Measurements from ENCODE around the gene TICRR. TPM values are rescaled to one million over a fixed set of nuclear protein-coding genes. Genes with fewer than 3 reads are reported as not detected.

Gene TICRR
- total and polyA plus RNA-seq, 4 donors: under 0.01 to 7.3 (median 0.15) TPM

DNA sequence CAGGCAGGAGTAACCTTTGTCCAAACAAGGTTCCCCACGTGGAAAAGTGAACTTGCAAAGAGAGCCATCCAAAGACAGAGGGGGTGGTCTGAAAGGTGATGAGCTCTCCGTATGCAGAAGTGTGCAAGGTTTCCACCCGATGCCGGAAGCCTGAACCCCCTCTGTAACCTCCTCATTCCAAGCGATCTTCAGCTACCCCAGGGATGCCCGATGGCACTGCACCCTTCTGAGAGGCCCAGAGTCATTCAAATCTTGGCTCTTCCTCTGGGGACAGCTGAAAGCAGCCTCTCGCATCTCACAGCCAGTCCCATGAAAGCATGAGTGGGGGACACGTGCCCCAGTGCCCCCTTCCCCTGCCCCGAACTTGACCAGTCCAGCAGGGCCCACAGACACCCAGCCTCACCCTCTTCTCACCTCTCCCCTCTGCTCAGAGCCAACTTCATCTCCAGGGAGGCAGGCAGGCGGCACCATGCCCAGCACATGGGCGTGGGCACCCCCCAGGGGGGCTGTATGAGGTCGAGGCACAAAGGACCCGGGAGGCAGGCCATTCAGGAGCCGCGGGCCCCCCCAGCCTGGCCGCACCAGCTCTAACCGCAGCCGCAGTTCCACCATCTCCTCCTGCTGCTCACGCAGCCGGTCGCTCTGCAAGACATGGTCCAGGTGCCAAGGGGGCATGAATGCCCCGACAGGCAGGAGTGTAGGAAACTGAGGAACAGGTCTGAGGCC lies 71.3 kb downstream of the TICRR start:
- Histone ChIP-seq H3K27me3 (ENCODE audit: control insufficient read depth in 4 of 4, insufficient read depth in 4 of 4, low read length in 3 of 4) (no peaks in the 10 kb centered on the region), H3K27ac (ENCODE audit: low read depth in 1 of 2, low read length in 2 of 2) (no peak overlapping the region), H3K36me3 (ENCODE audit: control insufficient read depth in 4 of 4, insufficient read depth in 3 of 4, low read depth in 1 of 4, low read length in 3 of 4) (no peaks in the 10 kb centered on the region), H3K9ac (ENCODE audit: low read depth in 1 of 2, low read length in 2 of 2) (no peak overlapping the region), H3K4me1 (ENCODE audit: control insufficient read depth in 4 of 4, insufficient read depth in 4 of 4, low read length in 3 of 4) (peaks cover 3 to 9% (median 4%) of the 10 kb centered on the region in 4 donors), H3K9me3 (ENCODE audit: control insufficient read depth in 4 of 4, low read length in 3 of 4) (no peaks in the 10 kb centered on the region), H3K4me3 (ENCODE audit: low read depth in 1 of 3, low read length in 3 of 3) (no peak overlapping the region)
- TF ChIP-seq TAF1 (conservative IDR thresholded peaks at IDR 0.05): no peak
- TF ChIP-seq, protein P1, sequence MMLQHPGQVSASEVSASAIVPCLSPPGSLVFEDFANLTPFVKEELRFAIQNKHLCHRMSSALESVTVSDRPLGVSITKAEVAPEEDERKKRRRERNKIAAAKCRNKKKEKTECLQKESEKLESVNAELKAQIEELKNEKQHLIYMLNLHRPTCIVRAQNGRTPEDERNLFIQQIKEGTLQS (IDR thresholded peaks at IDR 0.05): no peak
- no peak for TF ChIP-seq GABPA (IDR thresholded peaks at IDR 0.05 in 1 of 2, conservative IDR thresholded peaks at IDR 0.05 in 1 of 2)
- TF ChIP-seq CTCF (IDR thresholded peaks at IDR 0.05; ENCODE audit: low read depth, low read length, missing input control): no peak
- no peak for TF ChIP-seq RAD21 (IDR thresholded peaks at IDR 0.05)
- TF ChIP-seq YY1 (IDR thresholded peaks at IDR 0.05): no peak
- no peak for TF ChIP-seq FOXA1 (IDR thresholded peaks at IDR 0.05)
- no peak for TF ChIP-seq ZBTB33 (IDR thresholded peaks at IDR 0.05)
- TF ChIP-seq SP1 (IDR thresholded peaks at IDR 0.05): no peak
- TF ChIP-seq, protein P2, sequence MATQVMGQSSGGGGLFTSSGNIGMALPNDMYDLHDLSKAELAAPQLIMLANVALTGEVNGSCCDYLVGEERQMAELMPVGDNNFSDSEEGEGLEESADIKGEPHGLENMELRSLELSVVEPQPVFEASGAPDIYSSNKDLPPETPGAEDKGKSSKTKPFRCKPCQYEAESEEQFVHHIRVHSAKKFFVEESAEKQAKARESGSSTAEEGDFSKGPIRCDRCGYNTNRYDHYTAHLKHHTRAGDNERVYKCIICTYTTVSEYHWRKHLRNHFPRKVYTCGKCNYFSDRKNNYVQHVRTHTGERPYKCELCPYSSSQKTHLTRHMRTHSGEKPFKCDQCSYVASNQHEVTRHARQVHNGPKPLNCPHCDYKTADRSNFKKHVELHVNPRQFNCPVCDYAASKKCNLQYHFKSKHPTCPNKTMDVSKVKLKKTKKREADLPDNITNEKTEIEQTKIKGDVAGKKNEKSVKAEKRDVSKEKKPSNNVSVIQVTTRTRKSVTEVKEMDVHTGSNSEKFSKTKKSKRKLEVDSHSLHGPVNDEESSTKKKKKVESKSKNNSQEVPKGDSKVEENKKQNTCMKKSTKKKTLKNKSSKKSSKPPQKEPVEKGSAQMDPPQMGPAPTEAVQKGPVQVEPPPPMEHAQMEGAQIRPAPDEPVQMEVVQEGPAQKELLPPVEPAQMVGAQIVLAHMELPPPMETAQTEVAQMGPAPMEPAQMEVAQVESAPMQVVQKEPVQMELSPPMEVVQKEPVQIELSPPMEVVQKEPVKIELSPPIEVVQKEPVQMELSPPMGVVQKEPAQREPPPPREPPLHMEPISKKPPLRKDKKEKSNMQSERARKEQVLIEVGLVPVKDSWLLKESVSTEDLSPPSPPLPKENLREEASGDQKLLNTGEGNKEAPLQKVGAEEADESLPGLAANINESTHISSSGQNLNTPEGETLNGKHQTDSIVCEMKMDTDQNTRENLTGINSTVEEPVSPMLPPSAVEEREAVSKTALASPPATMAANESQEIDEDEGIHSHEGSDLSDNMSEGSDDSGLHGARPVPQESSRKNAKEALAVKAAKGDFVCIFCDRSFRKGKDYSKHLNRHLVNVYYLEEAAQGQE (IDR thresholded peaks at IDR 0.05): no peak
- no peak for TF ChIP-seq JUND (IDR thresholded peaks at IDR 0.05)
- TF ChIP-seq, protein P3, sequence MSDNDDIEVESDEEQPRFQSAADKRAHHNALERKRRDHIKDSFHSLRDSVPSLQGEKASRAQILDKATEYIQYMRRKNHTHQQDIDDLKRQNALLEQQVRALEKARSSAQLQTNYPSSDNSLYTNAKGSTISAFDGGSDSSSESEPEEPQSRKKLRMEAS (IDR thresholded peaks at IDR 0.05): no peak
- no peak for TF ChIP-seq EGR1 (IDR thresholded peaks at IDR 0.05; ENCODE audit: low read depth in 2 of 2)
- WGBS: 80% methylated on average over 22 of the region's 22 CpGs
- DNase-seq (ENCODE audit: low spot score): no peak

Measured in liver (tissue), 9 donors.